SK-N-SH treated with all-trans-retinoic acid at 6 μM for 48 hours (cell line): ENCODE measurements around the gene DGKH.

ENCODE experiments used
- ARNTL ChIP-seq: fragments of 450-650 bp; formaldehyde crosslinking; IDR thresholded peaks from 2 replicates; pipeline ENCODE4 v1.5.0; 2020; ENCODE audit warnings: low read depth, mild to moderate bottlenecking, moderate library complexity, borderline replicate concordance
- CSDC2 ChIP-seq: fragments of 250-450 bp; sonication (Bioruptor Pico); IDR thresholded peaks from 2 replicates; pipeline ENCODE4 v1.5.0; 2020; ENCODE audit warnings: mild to moderate bottlenecking, moderate library complexity
- ESRRG ChIP-seq: fragments of 250-450 bp; sonication (Bioruptor Pico); IDR thresholded peaks from 2 replicates; pipeline ENCODE4 v1.6.1; 2021; ENCODE audit warnings: mild to moderate bottlenecking
- ISL1 ChIP-seq: fragments of 250-450 bp; sonication (Bioruptor Pico); IDR thresholded peaks from 2 replicates; pipeline ENCODE4 v2.1.2; 2022; ENCODE audit warnings: mild to moderate bottlenecking, moderate library complexity
- SNAI2 ChIP-seq: fragments of 250-450 bp; sonication (Bioruptor Pico); IDR thresholded peaks from 2 replicates; pipeline ENCODE4 v1.5.0; 2020; ENCODE audit warnings: mild to moderate bottlenecking, moderate library complexity
- ZC3H10 ChIP-seq: fragments of 250-450 bp; sonication (Bioruptor Pico); IDR thresholded peaks from 2 replicates; pipeline ENCODE4 v1.5.1; 2021; ENCODE audit warnings: mild to moderate bottlenecking, moderate library complexity
- ZFP3 ChIP-seq: fragments of 250-450 bp; sonication (Bioruptor Pico); IDR thresholded peaks from 2 replicates; pipeline ENCODE4 v1.5.0; 2020; ENCODE audit warnings: mild to moderate bottlenecking, moderate library complexity
- ZFP30 ChIP-seq: fragments of 450-650 bp; formaldehyde crosslinking; IDR thresholded peaks from 2 replicates; pipeline ENCODE4 v1.5.0; 2022; ENCODE audit warnings: mild to moderate bottlenecking, moderate library complexity
- ZNF565 ChIP-seq: fragments of 450-650 bp; formaldehyde crosslinking; conservative IDR thresholded peaks from 2 replicates; pipeline ENCODE4 v1.5.0; 2020; ENCODE audit warnings: low read depth, mild to moderate bottlenecking, moderate library complexity
- TF ChIP-seq, protein P1 (sequence below): fragments of 250-450 bp; sonication (Bioruptor Pico); IDR thresholded peaks from 2 replicates; pipeline ENCODE4 v1.5.1; 2021; ENCODE audit warnings: mild to moderate bottlenecking, moderate library complexity
- TF ChIP-seq, protein P2 (sequence below): fragments of 250-450 bp; sonication (Bioruptor Pico); IDR thresholded peaks from 2 replicates; pipeline ENCODE4 v1.5.1; 2020; ENCODE audit warnings: low read depth, mild to moderate bottlenecking, moderate library complexity
- TF ChIP-seq, protein P3 (sequence below): fragments of 250-450 bp; sonication (Bioruptor Pico); IDR thresholded peaks from 2 replicates; pipeline ENCODE4 v1.8.0; 2020; ENCODE audit warnings: mild to moderate bottlenecking, moderate library complexity, borderline replicate concordance

GRCh38 chr13:42094516-42095040, 46.1 kb downstream of the DGKH start:
- TF ChIP-seq ARNTL (CRISPR knock-in tag) = no peak
- no peak for TF ChIP-seq ZFP30 (CRISPR knock-in tag)
- TF ChIP-seq, protein P1, sequence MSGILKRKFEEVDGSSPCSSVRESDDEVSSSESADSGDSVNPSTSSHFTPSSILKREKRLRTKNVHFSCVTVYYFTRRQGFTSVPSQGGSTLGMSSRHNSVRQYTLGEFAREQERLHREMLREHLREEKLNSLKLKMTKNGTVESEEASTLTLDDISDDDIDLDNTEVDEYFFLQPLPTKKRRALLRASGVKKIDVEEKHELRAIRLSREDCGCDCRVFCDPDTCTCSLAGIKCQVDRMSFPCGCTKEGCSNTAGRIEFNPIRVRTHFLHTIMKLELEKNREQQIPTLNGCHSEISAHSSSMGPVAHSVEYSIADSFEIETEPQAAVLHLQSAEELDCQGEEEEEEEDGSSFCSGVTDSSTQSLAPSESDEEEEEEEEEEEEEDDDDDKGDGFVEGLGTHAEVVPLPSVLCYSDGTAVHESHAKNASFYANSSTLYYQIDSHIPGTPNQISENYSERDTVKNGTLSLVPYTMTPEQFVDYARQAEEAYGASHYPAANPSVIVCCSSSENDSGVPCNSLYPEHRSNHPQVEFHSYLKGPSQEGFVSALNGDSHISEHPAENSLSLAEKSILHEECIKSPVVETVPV (CRISPR knock-in tag) = no peak
- TF ChIP-seq, protein P2, sequence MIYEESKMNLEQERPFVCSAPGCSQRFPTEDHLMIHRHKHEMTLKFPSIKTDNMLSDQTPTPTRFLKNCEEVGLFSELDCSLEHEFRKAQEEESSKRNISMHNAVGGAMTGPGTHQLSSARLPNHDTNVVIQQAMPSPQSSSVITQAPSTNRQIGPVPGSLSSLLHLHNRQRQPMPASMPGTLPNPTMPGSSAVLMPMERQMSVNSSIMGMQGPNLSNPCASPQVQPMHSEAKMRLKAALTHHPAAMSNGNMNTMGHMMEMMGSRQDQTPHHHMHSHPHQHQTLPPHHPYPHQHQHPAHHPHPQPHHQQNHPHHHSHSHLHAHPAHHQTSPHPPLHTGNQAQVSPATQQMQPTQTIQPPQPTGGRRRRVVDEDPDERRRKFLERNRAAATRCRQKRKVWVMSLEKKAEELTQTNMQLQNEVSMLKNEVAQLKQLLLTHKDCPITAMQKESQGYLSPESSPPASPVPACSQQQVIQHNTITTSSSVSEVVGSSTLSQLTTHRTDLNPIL (CRISPR knock-in tag) = no peak
- no peak for TF ChIP-seq ZFP3 (CRISPR knock-in tag)
- TF ChIP-seq CSDC2 (CRISPR knock-in tag) = no peak
- no peak for TF ChIP-seq ESRRG (CRISPR knock-in tag)
- no peak for TF ChIP-seq ZNF565 (CRISPR knock-in tag)
- TF ChIP-seq ISL1 (CRISPR knock-in tag) = no peak
- no peak for TF ChIP-seq SNAI2 (CRISPR knock-in tag)
- TF ChIP-seq ZC3H10 (CRISPR knock-in tag) = no peak
- TF ChIP-seq, protein P3, sequence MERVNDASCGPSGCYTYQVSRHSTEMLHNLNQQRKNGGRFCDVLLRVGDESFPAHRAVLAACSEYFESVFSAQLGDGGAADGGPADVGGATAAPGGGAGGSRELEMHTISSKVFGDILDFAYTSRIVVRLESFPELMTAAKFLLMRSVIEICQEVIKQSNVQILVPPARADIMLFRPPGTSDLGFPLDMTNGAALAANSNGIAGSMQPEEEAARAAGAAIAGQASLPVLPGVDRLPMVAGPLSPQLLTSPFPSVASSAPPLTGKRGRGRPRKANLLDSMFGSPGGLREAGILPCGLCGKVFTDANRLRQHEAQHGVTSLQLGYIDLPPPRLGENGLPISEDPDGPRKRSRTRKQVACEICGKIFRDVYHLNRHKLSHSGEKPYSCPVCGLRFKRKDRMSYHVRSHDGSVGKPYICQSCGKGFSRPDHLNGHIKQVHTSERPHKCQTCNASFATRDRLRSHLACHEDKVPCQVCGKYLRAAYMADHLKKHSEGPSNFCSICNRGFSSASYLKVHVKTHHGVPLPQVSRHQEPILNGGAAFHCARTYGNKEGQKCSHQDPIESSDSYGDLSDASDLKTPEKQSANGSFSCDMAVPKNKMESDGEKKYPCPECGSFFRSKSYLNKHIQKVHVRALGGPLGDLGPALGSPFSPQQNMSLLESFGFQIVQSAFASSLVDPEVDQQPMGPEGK (CRISPR knock-in tag) = no peak
